ENCODE results near the gene SETMAR.

GRCh38 chr3:4284865-4285264 lies 18.3 kb upstream of the SETMAR start:
- no peak for TF ChIP-seq CTCF (IDR thresholded peaks at IDR 0.05; ENCODE audit: low read depth, low read length)
- no peak for TF ChIP-seq EZH2phosphoT487 (IDR thresholded peaks at IDR 0.05; ENCODE audit: low read depth)
